Skin of body (tissue), 2 donors: ENCODE measurements around the gene NEK4. TPM values are rescaled to one million over a fixed set of nuclear protein-coding genes. Genes with fewer than 3 reads are reported as not detected.

Experiments
- DNase-seq: peaks from one replicate; lab custom pipeline; 2025; lab: John Stamatoyannopoulos, UW
- total RNA-seq: library from RNA; depleted of rRNA; stranded (reverse); fragments of >200 nt; gene quantifications from one replicate; pipeline ENCODE4 v1.2.3, GENCODE V29; 2014

The NEK4 gene
- total RNA-seq, 1 donor from 2014 or later = 18.3 TPM

DNA sequence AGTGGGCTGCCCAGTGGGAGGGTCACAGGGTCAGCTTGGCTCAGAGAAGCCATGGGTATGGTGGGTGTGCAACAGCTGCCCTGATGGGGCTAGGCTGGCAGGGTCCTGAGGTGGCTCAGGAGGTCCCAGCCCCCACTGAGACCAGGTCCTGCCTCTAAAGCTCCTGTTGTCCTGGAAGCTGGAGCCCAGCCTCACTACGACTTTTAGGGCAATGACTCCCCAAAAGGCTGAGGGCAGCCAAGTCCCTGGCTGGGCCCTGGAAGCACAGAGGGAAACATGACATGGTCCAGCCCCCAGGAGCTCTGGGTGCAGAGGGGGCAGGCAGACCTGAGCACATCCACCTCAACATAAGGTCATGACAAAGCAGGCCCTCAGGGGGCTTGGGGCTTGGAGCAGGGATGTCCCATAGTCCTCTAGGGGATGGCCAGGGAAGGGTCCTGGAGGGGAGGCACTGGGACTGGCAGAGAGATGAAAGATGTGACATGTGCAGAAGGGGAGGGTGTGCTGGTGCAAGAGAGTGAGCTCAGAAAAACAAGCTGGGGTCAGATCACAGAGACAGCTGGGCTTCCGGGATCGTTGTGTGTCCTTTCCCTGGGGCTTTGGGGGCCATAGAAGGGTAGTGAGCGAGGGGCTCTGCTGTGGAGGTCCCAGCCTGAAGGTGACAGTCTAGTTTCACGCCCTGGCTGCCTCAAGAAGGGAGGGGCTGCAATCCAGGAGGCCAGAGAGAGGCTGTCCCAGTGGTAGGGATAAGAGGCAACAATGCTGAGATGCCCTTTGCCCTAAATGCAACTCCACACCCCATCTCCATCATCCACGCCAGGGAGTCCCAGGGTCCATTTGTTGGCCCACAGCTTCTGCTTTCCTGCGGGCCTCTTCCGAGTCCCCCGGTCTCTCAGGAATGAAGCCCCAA is 23.2 kb upstream of the NEK4 start:
- no peak for DNase-seq

GRCh38 chr3:52792961-52793695 is 22.4 kb upstream of the NEK4 start:
- DNase-seq = no peak

DNA sequence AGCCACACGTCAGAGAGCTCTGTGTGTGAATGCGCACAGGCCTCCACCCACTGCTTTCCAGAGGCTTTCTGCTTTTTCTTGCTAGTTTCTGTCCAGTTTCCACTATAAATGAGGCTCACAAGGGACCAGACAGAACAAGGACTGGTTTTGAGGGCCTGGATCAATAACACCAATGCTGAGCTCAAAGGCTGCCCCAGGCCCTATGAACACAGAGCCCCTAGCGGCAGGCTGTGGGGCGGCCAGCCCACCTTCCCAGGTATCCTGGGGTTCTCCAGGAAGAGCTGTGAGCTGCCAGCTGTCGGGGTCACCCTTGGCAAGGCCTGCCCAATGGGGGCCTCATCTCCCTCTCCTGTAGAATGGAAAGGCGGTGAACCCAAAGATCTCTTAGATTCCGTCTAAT is 21.7 kb upstream of the NEK4 start:
- DNase-seq = no peak

DNA sequence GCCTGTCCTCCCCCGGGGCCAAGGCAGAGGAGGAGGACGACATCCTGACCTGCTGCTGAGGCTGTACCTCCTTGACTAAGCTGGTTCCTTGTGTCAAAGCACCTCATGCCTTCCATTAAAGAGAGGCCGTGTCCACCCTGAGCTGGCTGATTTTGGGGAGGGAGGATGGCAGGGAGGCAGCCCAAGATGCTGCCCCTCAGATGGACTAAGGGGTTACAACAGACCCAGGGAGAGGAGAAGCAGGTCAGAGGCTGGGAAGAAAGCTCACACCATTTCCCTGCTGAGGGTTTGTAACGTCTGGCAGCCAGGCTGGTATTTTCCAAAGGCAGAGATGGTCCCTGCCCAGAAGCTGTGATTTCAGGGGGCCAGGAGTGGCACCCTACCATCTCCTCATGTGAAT is 21.2 kb upstream of the NEK4 start:
- no peak for DNase-seq

GRCh38 chr3:52791366-52791765 is 20.6 kb upstream of the NEK4 start:
- no peak for DNase-seq

DNA sequence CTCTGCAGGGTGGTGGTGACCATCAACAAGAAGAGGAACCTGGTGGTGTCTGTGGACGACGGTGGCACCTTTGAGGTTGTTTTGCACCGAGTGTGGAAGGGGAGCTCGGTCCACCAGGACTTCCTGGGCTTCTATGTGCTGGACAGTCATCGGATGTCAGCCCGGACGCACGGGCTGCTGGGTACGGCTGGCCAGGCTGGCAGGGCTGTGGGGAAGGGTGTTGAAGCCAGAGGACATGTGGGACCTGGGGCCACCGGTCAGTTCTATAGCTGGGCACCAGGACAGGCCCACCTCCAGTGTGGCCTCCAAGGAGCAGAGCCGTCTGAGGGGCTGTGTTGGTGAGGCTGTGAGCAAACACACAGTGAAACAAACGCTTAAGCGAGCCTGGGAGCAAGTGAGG is 20.0 kb upstream of the NEK4 start:
- DNase-seq = no peak

DNA sequence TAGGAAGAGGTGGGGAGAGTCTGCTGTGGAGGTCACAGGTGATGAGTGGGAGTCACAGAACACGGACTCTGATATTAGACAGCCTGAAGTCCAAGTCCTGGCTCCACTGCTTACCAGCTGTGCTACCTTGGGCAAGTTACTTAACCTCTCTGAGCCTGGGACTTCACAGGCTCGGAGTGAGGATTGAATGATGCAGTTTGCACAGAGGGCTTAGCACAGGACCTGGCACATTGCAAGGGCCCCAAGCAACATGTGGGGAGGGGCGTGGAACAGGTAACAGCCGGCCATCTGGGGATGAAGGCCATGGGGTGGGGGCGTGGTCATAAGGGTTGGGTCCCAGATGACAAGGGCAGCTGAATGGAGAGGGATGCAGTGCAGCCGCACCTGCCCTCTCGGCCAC is 19.6 kb upstream of the NEK4 start:
- DNase-seq = no peak

DNA sequence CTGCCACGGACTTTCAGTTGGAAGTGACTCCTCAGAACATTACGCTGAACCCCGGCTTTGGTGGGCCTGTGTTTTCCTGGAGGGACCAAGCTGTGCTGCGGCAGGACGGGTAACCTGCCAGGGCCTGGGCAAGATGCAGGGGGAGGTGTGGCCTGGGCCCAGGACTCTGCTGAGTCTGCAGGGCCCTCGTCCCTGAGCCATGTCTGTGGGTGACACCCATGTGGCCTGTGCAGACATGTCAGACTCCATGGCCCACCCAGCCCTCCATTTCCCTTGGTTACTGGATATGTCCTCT is 19.0 kb upstream of the NEK4 start:
- DNase-seq = no peak

- DNase-seq = no peak
Measured at GRCh38 chr3:52788890-52789745, 18.4 kb upstream of the NEK4 start.

GRCh38 chr3:52787672-52788625 is 17.2 kb upstream of the NEK4 start:
- no peak for DNase-seq

GRCh38 chr3:52787246-52787645 is 16.5 kb upstream of the NEK4 start:
- no peak for DNase-seq

DNA sequence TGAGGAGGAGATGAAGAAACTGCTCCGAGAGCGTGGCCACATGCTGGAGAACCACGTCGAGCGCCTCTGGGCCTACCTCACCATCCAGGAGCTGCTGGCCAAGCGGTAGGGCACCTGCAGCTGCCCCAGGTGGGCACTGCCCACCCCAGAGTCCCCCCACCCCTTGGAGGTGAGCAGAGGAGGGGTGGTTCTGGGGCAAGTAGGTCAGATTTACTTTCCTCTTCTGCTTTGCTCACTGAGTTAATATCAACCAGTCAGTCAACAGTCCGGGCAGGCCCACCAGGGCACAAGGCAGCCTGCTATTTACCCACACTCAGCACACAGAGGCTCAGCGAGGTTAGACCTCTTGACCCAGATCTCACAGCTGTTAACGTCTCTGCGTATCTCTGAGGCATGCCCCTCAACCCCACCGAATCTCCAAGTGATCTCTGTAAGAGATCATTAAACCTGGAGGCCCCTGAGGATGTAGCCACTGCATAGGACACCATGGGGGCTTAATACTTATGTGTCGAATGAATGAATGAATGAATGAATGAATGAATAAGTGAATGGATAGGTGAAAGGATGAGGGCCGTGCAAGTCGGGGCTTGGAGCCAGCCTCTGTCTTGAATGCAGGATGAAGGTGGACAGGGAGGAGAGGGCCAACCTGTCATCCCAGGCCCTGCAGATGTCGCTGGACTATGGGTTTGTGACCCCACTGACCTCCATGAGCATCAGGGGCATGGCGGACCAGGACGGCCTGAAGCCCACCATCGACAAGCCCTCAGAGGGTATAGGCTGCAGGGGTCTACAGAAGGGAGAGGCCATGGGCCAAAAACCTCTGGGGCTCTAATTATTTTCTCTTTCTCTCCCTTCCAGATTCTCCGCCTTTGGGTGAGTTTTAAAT is 15.8 kb upstream of the NEK4 start:
- no peak for DNase-seq

GRCh38 chr3:52784931-52785590 is 14.3 kb upstream of the NEK4 start:
- DNase-seq = no peak

GRCh38 chr3:52784021-52784621 is 13.4 kb upstream of the NEK4 start:
- DNase-seq = no peak

DNA sequence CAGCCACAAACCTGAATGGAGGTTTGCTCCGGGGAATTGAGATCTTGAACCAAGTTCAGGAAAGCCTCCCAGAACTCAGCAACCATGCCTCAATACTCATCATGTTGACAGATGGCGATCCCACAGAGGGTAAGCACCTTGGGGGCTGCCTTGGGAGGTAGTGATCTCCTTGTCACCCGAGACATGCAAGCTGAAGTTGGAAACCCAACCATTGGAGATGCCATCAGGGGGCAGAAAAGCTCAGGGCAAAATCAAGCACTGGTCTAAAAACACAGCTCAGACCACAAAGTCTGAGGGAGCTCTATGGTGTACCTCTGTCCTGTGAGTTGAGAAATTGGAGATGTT is 12.4 kb upstream of the NEK4 start:
- no peak for DNase-seq

- DNase-seq = no peak
Measured at GRCh38 chr3:52782412-52783210, 11.9 kb upstream of the NEK4 start.

- DNase-seq = no peak
Measured at GRCh38 chr3:52781741-52782140, 11.0 kb upstream of the NEK4 start.
